NCI-H1105 (cell line): ENCODE results near the gene RASSF8.

Source experiments
- DNase-seq: peaks from one replicate; lab custom pipeline; 2025; lab: John Stamatoyannopoulos, UW

Gene RASSF8

GRCh38 chr12:26124446-26125399, 166.2 kb downstream of the RASSF8 start, which contains the start of gene BHLHE41:
TSS of gene BHLHE41 (minus strand) at chr12:26125037. CDS start at chr12:26124779, 258 bp downstream.
- DNase-seq: peak; percentile 46

GRCh38 chr12:26125400-26126339, 167.2 kb downstream of the RASSF8 start:
- peak; percentile 74 for DNase-seq

- DNase-seq: peak; percentile 81
Measured at GRCh38 chr12:26126340-26127284, 168.1 kb downstream of the RASSF8 start.

GRCh38 chr12:26127404-26127803, 168.9 kb downstream of the RASSF8 start:
- DNase-seq: no peak

GRCh38 chr12:26128168-26128567, 169.7 kb downstream of the RASSF8 start:
- DNase-seq: no peak
